GM18498 (cell line): ENCODE measurements around the gene RASA4B.
"Not testable (repeated sequence)": the region's sequence is repeated elsewhere in the genome, so short reads cannot be mapped to it uniquely, and the experiment has no call there.

ENCODE experiments used
- ATAC-seq: cut with Tn5 transposase; IDR thresholded peaks from one replicate; pipeline ENCODE4 v1.9.1; 2021; ENCODE audit warnings: mild to moderate bottlenecking, moderate library complexity; ENCODE audit not compliant: unreplicated experiment

RASA4B gene

DNA sequence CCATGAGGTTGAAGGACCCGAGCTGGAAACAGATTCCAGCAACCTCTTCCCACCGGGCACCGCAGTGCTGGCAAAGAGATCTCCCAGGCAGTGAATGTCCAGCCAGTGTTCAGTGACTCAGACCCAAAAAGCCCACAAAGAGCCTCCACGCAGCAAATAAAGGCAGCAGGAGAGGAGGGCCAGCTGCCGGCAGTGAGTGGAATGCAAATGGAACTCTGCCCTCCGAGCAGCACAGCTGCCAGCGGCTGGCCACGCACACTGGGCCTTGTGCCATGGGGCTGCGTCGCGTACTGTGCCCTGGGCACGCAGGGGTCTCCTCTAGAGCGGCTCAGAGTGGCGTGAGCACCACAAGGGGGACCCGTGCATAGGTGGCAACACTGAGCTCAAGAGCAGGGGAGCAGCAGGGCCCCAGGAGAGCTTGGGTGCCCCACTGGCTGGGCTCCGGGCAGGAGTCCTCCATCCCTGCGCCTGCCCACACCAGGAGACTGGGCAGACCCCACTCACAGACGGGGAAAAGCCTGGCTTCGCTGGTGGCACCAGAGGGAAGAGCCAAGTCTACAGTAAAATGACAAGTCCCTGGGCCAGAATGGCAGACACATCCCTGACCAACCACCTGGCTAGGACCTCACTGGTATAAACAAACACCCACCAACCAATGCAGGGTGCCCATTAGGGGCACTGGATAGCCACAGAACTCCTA lies 42.7 kb downstream of the RASA4B start:
- ATAC-seq, result not testable (repeated sequence)

DNA sequence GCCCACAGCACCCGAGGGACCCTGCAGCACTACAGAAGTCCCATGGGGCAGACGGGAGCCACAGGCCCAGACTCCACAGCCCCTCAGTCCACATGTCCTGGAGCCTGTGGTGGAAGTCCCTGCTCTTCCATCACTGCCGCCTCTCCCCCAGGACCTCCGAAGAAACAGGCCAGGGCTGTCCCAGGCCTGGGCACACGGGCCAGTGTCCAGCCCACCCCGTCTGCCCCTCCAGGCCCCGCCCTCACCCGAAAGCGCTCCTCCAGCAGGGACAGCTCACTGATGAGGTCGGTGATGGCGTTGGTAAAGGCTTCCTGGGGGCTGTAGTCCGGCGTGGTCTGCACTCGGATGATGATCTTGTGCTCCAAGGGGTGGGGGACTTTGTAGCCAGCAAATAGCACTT lies 43.5 kb downstream of the RASA4B start:
- ATAC-seq, result not testable (repeated sequence)

- no peak for ATAC-seq
Measured at GRCh38 chr7:102473271-102473991, 44.1 kb downstream of the RASA4B start.

DNA sequence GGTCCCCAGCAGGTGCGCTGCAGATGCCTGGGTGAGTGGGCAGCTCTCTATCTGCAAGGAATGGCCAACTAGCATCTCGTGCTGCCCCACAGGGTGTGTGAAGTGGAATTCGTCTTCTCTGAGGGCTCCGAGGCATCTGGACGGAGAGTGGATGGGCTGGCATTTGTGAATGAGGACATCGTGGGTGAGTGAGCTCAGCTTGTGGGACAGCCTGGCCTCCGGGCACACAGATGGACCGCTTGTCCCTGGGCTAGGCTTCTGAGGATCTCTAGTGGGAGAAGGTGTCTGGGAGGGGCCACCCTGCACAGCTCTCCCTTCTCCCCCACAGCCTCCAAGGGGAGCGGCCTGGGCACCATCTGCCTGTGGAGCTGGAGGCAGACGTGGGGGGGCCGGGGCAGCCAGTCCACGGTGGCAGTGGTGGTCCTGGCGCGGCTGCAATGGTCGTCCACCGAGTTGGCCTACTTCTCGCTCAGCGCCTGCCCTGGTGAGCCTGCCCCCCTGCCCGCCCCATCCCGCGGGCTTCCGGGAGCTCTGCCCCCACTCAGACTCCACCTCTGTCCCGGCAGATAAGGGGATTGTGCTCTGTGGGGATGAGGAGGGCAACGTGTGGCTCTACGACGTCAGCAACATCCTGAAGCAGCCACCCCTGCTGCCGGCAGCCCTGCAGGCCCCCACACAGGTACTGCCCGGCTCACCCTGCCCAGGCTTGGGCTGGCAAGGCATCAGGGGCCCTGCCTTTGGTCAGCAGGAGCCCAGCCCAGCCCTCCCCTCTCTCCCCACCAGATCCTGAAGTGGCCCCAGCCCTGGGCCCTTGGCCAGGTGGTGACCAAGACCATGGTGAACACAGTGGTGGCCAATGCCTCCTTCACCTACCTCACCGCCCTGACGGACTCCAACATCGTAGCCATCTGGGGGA lies 45.2 kb downstream of the RASA4B start:
- ATAC-seq, result no peak

- ATAC-seq, result no peak
Measured at GRCh38 chr7:102471791-102472125, 45.8 kb downstream of the RASA4B start.

GRCh38 chr7:102469972-102470825 lies 47.4 kb downstream of the RASA4B start:
- no peak for ATAC-seq

- ATAC-seq, result no peak
Measured at GRCh38 chr7:102469351-102469971, 48.1 kb downstream of the RASA4B start.

GRCh38 chr7:102468478-102469350 lies 48.9 kb downstream of the RASA4B start:
- ATAC-seq, result no peak

- no peak for ATAC-seq
Measured at GRCh38 chr7:102467581-102468477, 49.7 kb downstream of the RASA4B start.

DNA sequence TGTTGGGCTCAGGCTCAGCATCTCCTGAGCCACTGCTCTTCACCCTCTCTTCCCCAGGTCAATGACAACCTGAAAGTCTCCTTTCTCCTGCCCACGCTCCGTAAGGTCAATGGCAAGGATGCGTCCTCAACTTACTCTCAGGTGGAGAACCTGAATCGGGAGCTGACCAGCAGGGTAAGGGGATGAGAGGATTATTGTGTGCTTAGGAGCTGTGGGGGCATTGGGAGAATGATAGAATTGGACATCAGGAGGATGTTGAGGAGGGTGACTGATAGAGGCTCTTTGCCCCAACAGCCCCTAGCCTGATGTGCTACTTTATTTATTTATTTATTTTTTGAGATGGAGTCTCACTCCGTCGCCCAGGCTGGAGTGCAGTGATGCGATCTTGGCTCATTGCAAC lies 51.5 kb downstream of the RASA4B start:
- no peak for ATAC-seq

- ATAC-seq, result peak; percentile 94
Measured at GRCh38 chr7:102464577-102465280, 52.8 kb downstream of the RASA4B start, which contains the start of the genes ALKBH4 and LRWD1. ALKBH4 (minus strand) TSS chr7:102464863; CDS start chr7:102464836, 27 bp downstream. LRWD1 (plus strand) TSS chr7:102464984; CDS start chr7:102465081, 97 bp downstream.

DNA sequence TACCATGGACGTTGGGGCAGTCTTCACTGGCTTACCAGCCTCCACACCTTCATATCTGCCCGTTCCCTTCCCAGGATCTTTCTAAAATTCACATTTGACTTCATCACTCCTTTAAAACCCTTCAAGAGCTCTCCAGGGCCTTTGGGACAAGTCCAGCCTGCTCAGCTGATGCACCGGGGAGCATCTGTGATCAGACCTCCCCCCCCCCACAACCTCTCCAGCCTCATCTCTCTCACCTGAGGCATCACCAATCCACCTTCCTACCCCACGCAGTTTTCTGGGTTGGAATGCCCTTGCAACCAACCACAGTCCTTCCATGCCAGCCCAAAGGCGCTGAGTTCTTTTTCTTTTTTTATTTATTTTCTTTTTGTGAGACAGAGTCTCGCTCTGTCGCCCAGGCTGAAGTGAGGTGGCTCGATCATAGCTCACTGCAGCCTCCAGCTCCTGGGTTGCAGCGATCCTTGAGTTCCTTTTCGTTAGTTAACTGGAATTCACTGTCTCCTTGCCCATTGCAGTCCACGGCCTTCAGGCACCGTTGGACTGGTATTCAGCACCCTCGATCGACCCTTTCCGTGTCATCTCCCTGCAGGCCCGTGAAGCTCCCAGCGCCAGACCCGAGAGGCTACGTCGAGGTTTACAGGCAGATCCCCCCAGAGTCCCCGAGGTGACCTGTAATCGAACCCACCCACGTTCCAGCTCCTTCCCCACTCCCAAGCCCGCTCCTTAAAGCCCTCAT lies 53.6 kb downstream of the RASA4B start:
- no peak for ATAC-seq

- no peak for ATAC-seq
Measured at GRCh38 chr7:102460467-102460866, 57.1 kb downstream of the RASA4B start.

- no peak for ATAC-seq
Measured at GRCh38 chr7:102459221-102459844, 58.2 kb downstream of the RASA4B start.

DNA sequence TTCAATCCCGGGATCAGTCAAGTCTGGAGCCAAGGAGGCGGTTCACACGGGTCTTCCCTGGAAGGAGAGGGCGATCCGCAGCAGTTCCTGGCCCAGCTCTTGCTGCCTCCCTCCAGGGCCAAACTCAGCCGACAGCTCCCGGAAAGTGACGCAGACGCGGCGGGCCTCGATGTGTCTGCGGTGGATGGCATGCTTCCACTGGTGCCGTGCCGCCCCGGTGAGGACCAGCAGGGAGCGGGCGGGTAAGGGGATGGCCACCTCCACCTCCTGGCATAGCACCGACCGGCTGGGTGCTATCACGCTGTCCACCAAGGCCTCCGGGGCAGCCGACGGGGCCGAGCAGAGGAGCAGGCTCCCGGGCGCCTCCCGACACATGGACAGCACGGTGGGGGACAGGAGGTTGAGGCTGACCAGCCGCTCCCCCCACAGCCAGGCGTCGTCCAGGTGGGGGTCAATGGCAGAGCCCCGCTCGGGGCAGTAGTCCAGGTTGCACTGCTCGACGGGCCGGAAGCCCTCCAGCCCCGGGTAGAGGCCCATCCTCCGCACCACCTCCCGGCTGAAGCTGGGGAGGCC lies 60.1 kb downstream of the RASA4B start:
- no peak for ATAC-seq

- no peak for ATAC-seq
Measured at GRCh38 chr7:102456327-102456726, 61.2 kb downstream of the RASA4B start.
